Mucosa of stomach (tissue), 1 donor: ENCODE data around the gene ABCD1.

Source experiments
- H3K27me3 ChIP-seq: one replicate; pipeline ENCODE4 v1.7.0; 2013; ENCODE audit warnings: mild to moderate bottlenecking, low read length; ENCODE audit not compliant: control insufficient read depth, insufficient read depth
- H3K36me3 ChIP-seq: one replicate; pipeline ENCODE4 v1.7.0; 2013; ENCODE audit warnings: low read length; ENCODE audit not compliant: control insufficient read depth, insufficient read depth
- H3K4me1 ChIP-seq: one replicate; pipeline ENCODE4 v1.7.0; 2013; ENCODE audit warnings: mild to moderate bottlenecking, low read length; ENCODE audit not compliant: control insufficient read depth, insufficient read depth
- H3K4me3 ChIP-seq: one replicate; pipeline ENCODE4 v1.7.0; 2013; ENCODE audit warnings: low read length
- H3K9ac ChIP-seq: one replicate; pipeline ENCODE4 v1.7.0; 2013; ENCODE audit warnings: mild to moderate bottlenecking, low read length, moderate library complexity
- H3K9me3 ChIP-seq: one replicate; pipeline ENCODE4 v1.7.0; 2013; ENCODE audit warnings: mild to moderate bottlenecking, low read length, moderate library complexity; ENCODE audit not compliant: control insufficient read depth
- donor health status: Pancreatic carcinoma.

Gene ABCD1

GRCh38 chrX:153792368-153792767, 67.7 kb downstream of the ABCD1 start:
- Histone ChIP-seq H3K36me3 (no peaks in the 10 kb centered on the region), H3K9ac (no peak overlapping the region), H3K27me3 (no peaks in the 10 kb centered on the region), H3K9me3 (no peaks in the 10 kb centered on the region), H3K4me3 (no peak overlapping the region), H3K4me1 (peaks cover 21% of the 10 kb centered on the region)

DNA sequence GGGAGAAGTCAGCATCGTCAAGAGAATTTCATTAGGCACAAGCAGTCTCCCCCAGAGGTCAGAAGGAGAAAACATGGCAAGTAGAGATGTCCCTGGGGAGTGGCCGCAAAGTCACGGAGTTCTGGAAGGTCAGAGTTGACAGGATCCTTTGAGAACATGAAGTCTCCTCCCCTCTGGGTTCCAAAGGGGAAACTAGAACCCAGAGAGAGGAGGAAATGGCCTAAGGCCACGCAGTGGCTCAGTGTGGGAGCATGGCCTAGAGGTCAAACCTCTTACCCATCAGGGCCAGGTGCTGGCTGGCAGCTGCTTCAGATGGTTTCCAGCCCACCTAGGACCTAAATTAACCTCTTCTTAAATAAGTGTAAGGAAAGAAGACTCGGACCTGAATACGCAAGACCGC, 68.6 kb downstream of the ABCD1 start:
- no peaks in the 10 kb centered on the region for H3K9me3 ChIP-seq
- H3K4me3 ChIP-seq = peak overlapping the region; percentile 46
- H3K27me3 ChIP-seq = no peaks in the 10 kb centered on the region
- peak overlapping the region; percentile 74 for H3K9ac ChIP-seq
- H3K4me1 ChIP-seq = peaks cover 21% of the 10 kb centered on the region
- no peaks in the 10 kb centered on the region for H3K36me3 ChIP-seq
